GM19395 (cell line): ENCODE measurements around the gene ADCY9.
"Not testable (repeated sequence)": the region's sequence is repeated elsewhere in the genome, so short reads cannot be mapped to it uniquely, and the experiment has no call there.

Experiments
- ATAC-seq: cut with Tn5 transposase; IDR thresholded peaks from one replicate; pipeline ENCODE4 v1.9.1; 2021; ENCODE audit warnings: mild to moderate bottlenecking, moderate library complexity; ENCODE audit not compliant: unreplicated experiment

The ADCY9 gene

DNA sequence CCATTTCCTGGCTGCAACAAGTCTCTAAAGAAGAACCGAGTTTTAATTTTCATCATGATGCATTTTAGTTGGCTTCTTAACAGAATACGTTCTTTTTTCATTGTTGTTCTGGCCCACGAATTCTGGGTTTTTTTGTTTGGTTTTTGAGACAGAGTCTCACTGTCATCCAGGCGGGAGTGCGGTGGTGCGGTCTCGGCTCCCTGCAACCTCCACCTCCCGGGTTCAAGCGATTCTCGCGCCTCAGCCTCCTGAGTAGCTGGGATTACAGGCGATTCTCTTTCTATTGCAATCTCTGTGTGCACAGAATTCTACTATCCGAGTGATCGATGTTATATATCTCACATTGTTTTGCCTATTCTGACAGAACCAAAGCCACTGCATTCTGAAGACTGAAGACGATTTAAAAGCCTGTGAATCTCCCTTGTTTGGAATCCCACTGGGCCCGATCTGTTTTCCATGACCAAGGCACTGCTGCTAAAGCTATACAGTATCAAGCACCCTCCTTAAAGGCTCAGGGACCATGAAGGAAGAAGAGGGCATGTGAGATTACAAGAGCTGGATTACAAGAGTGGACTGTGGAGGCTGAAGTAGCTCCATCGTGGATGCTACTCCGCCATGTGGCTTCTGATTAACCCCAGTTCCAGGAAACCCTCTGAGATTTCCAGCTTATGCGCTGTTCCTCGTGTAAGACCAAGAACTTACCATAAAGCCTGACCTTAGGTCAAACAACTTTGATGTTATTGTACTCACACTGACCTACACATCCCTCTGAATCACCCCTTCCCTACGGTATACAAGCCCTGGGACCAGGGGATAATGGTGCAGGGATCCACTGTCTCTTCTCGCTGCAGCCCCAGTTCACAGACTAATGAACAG lies 44.3 kb downstream of the ADCY9 start:
- no peak for ATAC-seq

DNA sequence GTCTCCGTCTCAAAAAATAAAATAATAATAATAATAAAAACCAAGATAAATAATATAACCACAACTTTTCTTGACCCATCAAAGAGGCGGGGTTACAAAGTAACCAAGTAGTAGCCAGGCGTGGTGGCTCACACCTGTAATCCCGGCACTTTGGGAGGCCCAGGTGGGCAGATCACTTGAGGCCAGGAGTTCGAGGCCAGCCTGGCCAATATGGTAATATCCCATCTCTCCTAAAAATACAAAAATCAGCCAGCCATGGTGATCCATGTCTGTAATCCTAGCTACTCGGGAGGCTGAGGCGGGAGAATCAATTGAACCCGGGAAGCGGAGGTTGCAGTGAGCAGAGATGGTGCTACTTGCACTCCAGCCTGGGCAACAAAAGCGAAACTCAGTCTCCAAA lies 45.3 kb downstream of the ADCY9 start:
- no peak for ATAC-seq

DNA sequence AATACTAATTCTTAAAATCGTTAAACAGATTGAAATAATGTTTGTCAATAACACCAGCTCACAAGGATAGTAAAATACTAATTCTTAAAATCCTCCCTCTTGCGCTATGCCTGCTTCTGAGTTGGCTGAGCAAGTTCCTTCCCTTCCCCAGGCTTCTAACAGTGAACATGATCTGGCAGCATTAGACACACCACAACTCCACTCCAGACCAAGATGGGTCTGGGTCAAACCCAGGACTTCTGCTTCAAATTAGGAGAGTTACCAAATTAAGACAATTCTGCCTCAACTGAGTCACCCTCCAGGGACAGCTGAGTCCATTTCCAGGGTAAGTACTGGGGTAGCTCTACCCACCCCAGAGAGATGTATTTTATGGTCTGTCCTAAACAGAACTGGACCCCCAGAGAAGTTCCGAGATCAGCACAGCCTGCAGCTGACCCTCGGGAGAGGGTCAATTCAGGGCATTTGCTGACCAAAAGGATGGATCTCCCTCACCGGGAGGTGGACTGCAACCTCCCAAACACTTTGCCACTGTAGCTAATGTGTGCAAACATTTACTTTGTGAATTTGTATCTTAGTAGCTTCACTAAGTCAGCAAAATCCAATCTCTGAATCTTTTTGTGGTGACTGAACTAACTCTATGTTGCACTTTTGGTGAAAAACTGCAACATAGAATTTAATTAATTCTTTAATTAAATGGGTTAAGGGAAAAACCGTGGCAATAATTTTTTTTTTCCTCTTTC lies 48.8 kb downstream of the ADCY9 start:
- no peak for ATAC-seq

DNA sequence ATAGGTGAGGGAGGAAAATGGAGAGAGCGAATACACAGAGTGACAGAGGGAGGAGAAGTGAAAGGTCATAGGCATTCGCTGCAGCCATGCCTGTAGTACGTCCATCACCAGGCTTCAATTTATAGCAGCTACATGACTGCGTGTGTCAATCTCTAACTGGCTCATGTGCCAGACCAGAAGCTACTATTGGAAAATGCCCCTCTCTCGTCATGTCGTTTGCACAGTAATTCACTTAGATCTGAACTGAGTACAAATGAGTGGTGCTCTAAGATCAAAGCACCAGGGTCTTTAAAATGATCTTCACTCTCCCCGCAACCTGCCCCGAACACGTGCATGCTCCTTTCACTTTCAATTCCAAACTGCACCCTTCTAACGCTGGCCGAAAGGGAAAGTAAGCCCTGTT lies 51.3 kb downstream of the ADCY9 start:
- ATAC-seq, result no peak

DNA sequence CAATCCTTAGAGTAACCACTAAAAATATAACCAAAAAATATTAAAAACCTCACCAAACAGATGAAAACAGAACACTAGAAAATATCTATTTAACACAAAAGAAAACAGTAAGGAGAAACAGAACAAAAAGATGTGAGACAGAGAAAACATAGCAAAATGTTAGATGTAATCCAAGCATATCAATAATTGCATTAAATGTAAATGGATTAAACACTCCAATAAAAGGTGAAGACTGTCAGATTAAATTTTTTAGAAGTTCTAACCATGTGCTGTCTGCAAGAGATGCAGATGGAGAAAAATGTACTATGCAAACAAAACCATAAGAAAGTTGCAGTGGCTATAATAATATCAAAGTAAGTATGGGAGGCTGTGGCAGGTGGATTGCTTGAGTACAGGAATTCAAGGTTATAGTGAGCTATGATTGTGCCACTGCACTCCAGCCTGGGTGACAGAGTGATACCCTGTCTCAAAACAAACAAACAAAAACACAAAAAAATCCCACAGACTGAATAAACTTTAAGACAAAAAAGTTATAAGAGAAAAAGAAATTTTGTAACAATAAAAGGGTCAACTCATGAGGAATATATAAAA lies 53.9 kb downstream of the ADCY9 start:
- ATAC-seq, result no peak

DNA sequence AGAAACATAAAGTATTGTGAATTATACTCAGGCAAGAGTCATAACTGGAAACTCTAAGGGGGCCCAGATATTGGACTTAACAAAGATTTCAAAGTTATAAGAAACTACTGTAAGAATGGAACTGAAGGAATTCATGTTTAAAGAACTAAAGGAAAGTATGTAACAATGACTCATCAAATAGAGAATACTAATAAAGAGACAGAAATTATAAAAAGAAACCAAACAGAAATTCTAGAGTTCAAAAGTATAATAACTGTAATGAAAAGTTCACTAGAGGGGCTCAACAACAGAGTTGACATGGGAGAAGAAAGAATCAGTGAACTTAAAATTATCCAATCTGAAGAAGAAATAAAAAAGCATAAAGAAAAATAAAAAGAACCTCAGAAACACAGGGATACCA lies 55.4 kb downstream of the ADCY9 start:
- ATAC-seq, result no peak

DNA sequence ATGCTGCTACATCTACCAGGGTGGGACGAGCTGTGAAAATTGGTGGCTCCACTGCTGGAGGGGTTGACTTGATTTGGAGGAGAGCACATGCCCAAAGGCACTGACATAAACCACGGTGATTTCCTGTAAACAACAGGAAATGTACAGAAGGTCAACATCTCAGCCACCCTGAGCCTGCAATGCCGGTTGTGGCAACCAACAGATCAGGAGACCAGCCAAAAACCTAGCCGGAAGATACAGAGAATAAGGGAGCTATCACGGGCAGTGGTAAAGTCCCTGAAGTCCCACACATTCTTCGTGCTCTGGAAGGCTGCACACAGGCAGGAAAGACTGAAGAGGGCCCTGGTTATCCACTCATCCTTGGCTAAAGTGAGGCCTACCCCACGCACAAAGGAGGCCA lies 56.2 kb downstream of the ADCY9 start:
- no peak for ATAC-seq

DNA sequence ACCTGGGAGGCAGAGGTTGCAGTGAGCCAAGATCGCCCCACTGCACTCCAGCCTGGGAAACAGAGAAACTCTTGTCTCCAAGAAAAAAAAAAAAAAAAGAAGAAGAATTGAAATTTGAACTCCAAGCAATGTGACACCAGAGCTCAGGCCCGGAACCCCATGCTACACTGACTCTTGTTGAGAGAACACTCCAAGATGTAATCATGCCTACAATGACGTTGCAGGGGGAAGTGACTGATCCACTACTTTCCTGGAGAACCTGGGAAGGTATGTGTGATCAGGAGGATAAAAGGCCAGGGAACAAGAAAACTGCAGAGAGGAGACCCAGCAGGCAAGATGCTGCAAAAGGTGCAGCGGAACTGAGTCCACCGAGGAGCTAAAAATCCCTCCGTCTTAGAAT lies 57.9 kb downstream of the ADCY9 start:
- no peak for ATAC-seq

DNA sequence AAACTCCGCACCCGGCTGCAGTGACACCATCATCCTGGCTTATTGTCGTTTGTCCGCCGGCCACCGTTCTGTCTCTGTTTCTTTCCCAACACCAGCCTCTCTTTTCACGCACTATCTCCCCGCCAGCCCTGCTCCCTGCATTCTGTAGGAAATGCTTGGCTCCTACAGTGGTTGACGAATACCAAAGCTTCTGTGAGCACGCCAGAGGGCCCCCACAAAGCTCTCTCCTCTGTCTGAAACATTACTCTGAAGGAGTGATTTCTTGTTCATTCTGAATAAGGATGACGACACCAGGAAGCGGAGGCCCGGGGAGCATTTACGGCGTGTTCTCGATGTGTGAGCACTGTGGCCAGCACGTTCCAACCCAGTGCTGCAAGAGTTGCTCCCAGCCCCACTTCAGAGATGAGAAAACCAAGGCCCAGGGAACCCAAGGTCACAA lies 58.8 kb downstream of the ADCY9 start:
- no peak for ATAC-seq

DNA sequence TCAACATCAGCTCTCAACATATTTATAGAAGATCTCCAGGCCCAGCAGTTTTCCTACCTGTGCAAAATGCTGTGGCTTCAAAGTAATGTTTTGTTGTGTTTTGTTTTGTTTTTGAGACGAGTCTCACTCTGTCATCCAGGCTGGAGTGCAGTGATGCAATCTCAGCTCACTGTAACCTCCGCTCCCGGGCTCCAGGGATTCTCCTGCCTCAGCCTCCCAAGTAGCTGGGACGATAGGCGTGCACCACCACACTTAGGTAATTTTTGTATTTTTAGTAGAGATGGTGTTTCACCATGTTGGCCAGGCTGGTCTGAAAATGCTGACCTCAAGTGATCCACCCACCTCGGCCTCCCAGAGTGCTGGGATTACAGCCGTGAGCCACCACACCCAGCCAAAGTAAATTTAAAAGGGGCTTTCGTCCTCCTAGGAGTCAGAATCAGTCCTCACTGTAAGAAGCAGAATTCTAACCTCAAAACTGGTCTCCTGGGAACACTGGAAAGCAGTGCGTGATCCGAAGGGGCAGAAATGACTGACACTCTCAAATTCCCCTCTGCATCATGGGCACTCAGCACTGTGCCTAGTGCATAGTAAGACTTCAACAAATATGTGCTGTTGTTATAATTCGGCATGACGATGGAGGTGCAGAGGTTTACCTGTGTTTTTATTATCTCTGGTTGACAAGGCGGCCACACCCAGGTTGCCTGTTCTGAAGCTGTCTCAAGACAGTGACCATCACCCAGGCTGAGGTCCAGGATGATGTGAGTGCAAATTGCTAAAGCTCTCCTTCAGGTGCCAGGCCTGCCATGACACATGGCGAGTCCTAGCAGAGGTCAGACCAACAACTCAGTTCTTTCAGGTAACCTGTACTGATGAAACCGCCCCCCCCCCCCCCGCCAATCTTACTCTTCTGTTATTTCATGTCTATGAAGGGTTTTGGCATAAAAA lies 59.8 kb downstream of the ADCY9 start:
- ATAC-seq, result no peak

DNA sequence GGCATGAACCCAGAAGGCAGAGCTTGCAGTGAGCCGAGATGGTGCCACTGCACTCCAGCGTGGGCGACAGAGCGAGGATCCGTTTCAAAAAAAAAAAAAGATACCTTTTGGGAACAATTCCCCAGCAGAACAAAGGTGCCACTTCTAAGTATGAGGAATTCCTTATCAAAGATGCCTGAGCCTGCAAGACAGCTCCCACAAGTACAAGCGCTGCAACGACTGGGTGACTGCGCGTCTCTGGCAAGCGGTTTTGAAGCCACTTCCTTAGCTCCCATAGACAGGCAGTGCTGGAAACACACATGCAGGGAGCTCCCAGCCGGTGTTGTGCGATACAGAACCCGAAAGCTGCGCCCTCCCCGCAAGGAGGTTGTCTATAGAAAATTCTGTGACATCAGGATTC lies 60.5 kb downstream of the ADCY9 start:
- no peak for ATAC-seq

DNA sequence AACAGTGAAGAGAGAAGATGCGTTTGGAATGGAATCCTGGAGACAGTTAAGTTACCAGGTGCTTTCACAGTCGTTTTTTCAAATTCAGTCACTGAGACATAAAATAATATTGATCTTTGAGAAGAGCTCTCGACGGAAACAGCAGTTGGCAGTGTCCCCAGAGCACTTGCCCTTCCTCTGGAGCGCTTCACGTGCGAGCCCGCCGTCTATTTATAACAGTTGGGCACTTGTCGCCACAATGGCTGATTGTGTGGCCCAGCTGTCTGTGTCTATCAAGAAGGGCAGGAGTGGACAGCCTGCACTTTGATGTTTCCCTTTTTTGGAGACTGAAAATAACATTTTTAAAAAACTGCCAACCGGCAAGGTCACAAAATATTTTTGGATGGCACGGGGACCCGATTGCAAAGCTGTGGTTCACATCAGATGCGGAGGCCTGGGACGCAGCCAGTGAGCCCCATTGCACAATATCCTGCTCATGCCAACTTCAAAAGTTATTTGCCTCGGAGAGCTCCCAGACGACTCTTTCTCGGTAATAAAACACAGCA lies 62.9 kb downstream of the ADCY9 start:
- no peak for ATAC-seq

DNA sequence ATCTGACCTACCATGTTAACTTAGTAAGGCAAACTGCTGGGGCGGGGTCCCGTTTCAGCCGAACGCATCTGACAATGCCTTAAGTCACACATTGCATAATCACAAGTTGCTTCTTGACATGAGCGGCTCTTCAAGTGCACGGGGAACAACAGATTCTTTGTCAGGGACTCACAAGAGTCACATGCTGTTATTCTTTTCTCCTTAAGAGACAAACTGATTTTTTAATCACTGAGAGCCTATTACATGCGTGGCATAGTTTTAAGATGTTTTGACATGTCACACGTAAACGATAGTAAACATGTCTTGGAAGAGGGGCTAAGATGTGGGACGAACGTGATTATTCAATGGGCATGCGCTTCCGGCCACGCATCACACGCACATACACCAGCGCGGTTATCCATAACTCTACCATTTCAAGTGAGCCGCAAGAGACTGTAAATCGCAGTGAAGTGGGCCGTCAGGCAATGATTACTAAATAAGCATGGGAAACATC lies 63.4 kb downstream of the ADCY9 start:
- ATAC-seq, result no peak

DNA sequence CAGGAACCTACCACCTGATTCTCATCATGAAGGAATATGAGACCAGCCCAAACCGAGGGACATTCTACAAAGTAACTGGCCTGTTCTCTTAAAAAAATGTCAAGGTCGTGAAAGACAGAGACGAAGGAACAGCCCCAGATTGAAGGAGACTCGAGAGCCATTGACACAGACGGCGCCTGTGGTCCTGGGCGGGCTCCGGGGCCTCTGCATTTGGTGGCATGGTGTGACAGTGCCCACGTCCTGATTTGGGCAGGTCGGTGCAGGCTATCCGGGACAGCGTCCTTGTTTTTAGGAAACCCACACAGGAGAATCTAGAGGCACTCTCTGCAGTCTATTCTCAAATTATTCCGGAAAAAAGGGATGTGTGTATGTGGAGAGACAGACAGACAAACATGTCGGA lies 64.1 kb downstream of the ADCY9 start:
- ATAC-seq, result no peak

DNA sequence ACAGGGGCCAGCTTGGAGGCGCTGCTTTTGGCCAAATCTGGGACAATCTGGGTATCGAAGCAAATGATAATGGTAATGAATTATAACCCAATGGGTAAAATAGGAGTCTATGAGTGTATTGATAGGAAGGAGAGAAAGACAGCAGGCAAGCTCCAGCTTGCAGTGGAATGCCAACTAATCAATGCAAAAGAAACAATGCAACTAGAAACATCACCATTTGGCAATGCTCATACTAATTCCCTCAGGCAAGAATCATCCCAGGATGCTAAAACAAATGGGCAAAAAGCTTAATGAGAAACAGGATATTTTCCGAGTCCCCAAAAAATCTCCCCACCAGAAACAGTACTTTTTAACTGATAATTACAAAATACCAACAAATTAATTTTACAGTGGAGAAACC lies 64.7 kb downstream of the ADCY9 start:
- no peak for ATAC-seq

DNA sequence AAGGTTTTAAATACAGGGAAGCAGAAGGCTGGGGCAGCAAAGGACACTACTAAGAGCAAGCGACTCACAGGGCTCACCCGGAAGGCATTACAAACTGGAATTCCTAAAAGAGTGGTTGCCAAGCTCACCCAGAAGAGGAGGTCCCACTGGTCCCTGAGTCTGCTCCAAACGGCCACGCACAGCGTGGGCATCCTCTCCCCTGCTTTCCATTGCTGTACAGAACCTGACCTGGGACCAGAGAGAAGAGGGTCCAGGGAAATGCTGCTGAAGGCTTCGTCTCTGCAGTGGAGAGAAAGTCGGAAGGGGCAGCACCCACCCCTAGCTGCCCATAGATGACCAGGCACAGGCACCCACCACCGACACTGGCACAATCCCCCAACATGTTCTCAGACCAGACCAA lies 67.2 kb downstream of the ADCY9 start:
- ATAC-seq, result no peak

DNA sequence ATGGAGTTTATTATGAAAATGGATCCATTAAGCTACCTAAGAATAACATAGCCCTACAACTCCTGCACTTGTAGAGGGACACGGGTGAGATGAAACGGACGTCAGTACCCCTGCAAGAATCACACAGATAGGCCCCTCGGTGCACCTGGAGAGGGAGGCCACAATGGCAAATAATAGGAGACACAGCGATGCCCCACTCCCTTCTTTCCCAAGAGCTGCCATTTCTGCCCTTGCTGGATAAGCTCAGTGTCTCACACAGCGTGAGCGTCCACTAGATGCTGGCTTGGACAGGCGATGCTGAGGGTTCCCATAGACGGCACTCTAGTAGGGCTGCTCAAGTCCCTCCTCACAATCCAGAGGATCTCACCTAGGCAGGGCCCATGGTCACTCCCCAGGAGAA lies 67.8 kb downstream of the ADCY9 start:
- ATAC-seq, result no peak

DNA sequence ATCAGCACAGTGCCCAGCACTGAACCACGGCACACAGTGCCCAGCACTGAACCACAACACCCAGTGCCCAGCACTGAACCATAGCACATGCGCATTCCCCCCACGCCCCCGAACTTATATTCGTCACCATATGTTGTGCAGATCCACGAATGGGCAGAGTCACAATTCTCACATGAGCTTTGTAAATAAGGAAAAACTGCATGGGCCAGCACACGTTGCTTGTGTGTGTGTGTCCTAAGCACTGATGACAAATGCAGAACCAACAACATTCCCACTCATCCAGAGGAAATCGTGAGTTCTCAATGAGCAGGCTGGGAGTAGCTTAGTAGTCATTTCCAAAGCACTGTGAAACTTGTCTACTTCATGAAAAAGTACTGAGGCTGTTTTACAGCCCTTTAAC lies 70.0 kb downstream of the ADCY9 start:
- ATAC-seq, result no peak

DNA sequence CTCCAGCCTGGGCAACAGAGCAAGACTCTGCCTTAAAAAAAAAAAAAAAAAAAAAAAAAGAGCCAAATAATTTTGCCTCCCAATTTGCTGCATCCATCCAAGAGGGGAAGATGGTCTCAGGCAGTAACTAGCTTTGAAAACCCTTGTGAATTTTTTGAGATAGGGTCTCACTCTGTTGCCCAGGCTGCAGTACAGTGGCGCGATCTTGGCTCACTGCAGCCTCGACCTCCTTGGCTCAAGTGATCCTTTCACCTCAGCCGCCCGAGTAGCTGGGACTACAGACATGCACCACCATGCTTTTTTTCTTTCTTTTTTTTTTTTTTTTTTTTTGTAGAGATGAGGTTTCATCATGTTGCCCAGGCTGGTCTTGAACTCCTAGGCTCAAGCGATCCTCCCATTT lies 70.7 kb downstream of the ADCY9 start:
- ATAC-seq, result not testable (repeated sequence)

DNA sequence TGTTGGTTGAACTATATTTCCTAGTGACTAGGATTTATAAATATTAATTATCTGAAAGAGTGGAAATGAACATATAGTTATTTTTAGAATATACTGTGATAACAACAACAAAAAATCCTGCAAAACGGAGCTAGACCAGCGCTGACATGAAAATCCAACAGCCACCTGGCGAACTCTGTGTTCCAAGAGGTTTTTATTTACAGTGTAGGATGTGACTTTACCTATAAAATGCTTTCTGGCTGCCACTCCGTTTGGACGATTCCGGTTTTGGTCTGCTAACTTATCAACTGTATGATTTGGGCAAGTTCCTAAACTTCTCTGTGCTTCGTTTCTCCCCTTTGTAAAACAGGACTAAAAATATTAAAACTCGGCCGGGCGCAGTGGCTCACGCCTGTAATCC lies 73.7 kb downstream of the ADCY9 start:
- ATAC-seq, result no peak
